HG02970 (cell line): ENCODE results near the gene TMEM238L.

ENCODE experiments used
- ATAC-seq: cut with Tn5 transposase; IDR thresholded peaks from one replicate; pipeline ENCODE4 v1.9.1; 2021; ENCODE audit warnings: mild to moderate bottlenecking, moderate library complexity, moderate number of reproducible peaks; ENCODE audit not compliant: unreplicated experiment, low FRiP score

The TMEM238L gene

DNA sequence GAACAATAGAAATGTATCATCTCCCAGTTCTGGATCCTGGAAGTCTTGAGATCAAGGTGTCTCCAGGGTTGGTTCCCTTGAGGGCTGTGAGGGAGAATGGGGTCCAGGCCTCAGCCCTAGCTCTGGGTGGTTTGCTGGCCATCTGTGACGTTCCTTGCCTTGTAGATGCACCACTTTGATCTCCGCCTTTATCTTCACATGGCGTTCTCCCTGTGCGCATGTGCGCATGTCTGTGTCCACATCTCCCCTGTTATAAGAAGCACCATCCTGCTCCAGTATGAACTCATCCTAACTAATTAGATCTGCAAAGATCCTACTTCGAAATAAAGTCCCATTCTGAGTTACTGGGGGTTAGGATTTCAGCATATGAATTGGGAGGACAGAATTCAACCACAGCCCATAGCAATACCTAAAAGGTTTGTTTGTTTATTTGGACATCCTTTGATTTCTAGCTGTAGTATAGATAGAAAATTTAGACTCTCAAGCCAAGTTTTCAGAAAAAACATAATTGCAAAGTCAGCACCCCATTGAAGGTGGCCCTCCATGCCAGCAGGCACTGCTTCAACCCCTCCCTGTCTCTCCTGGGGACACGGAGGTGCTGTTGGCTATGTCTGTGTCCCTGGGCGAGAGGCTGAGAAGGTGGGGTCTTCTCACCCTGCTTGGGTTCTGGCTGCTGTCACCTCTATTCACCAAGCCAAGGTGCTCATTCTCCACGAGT, 2.8 kb upstream of the TMEM238L start:
- no peak for ATAC-seq

DNA sequence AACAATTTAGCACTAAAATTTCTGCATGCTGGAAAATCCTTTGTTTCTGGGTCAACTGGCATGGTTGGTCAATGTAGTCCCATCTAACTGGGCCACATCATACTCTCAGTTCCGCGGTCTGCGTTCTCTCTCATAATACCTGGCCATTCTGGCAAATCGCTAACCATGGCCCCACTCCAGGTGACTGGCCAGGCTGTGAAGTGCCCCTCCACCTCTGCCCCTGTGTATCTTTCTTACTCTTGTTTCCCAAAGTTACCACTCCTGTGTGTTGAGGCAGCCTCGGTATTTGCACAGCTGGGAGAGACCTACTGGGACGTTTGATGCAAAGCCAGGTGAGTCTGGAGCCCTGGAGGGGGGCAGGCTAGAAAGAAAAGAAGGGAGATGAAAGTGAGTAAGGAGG, 2.0 kb upstream of the TMEM238L start:
- no peak for ATAC-seq

DNA sequence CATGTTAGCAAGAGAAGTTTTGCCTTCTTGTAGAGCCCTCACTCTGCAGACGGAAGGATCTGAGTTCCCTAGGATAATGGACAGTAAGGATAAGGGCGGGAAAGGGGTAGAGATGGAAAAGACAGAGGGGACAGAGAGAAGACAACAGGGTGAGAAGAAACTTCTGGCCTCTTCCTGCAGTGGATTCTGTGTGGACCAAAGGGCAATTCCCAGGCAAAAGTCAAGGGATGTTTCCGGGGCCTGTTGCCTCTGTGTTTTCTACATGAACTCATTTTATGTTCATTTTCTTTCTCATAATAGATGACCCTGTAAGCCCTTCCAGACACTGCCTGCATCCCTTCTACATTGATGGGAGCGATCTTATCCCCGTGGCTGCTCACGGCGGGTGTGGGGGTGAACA, 647 bp upstream of the TMEM238L start:
- no peak for ATAC-seq

DNA sequence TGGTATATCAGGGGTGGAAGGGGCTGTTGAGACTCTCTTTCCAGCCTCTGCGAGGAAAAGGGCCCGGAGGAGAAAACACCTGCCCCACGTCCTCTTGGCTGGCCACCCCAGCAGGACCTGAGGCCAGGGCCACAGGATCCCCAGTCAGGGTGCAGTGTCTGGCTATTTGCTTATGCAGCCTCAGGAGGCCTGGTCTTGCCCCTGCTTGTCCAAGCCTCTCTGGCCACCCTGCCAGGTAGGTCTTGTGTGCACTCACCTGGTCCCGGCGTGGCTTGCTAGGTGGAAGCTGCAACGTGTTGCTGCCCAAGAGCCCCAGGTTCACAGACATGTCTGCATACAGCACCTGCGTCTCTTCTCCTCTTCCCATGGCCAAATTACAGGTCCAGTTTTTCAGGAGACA, 549 bp downstream of the TMEM238L start:
- no peak for ATAC-seq

DNA sequence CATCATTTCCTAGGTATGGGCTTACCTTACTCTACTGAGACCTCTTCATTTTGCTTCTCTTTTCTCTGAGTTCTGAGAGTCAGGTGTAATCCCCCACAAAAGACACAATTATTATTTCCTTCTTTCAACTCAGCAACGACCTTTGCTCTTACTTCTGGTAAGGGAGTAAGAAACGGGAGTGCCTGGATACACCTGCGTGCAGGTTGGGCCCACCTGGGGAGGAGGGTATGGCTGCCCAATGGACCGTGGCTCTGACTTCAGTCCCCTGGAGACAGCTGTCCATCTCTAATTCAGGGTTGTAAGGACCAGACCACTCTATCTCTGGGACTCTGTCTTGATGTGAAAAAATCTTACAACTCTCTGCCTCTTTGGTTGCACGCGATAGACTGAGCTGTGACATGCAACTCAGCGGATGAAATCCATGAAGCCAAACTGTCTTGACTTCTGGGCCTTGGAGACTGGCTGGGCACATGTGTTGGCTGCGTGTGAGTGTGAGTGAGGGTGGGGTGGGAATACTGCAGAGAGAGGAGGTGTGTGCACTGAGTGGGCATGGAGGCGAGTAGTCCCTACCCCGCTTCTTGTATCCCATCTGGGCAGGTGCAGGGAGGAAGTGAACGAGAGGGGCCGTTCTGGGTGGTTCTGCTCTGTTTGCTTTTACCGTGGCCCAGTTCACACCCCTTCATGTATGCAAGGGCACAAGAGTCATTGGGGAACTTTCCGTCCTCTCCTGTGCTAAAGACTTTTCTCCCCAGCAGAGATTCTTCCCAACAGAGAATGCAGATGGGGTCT, 1.2 kb downstream of the TMEM238L start:
- ATAC-seq: no peak

DNA sequence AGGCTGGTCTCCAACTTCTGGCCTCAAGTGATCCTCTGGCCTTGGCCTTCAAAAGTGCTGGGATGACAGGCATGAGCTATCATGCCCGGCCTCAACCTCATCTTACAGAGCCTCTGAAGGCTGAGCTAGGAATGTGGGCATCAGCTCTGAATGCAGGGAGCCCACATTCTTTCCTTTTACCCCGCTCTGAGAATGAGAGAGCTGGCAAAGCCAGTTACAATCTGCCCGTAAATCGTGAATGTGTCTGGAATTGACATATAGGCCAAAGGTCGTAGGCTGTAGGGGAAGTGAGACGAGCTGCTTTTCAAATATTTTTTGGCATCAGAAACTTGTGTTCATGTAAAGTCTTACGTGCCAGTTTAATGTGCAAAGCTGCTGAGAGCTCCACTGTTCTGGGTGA, 4.5 kb downstream of the TMEM238L start:
- no peak for ATAC-seq

DNA sequence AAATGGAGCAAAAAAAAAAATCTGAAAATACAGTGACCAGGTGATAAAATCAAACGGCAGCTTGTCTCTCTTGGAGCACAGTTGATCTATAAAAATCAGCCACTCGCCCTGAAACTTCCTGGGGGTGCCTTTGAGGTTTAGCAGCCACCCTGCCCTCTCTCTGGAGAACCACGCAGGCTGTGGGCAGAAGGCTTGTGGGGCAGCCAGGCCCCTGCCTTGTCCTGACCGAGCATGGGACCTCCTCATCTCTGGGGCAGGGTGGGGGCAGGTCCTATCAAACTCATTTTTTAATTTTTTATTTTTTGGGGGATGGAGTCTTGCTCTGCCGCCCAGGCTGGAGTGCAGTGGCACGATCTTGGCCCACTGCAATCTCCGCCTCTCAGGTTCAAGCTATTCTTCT, 5.0 kb downstream of the TMEM238L start:
- no peak for ATAC-seq

DNA sequence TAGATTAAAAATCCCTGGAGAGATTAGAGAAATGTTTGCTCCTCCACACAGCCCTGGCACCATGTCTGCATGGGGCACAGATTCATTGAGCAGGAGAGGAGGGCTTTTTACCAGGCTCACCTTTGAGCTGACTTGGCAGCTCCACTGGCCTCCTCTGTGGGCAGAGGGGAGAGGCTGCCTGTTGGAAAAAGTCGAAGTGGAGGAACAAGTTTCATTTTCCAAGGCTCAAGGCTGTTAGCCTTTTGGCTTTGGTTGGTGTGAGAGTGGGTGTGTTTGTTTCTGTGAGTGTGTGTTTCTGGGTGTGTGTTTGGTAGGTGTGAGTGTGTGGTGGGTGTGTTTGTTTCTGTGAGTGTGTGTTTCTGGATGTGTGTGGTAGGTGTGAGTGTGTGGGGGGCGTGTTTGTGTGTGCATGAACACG, 5.6 kb downstream of the TMEM238L start:
- no peak for ATAC-seq

DNA sequence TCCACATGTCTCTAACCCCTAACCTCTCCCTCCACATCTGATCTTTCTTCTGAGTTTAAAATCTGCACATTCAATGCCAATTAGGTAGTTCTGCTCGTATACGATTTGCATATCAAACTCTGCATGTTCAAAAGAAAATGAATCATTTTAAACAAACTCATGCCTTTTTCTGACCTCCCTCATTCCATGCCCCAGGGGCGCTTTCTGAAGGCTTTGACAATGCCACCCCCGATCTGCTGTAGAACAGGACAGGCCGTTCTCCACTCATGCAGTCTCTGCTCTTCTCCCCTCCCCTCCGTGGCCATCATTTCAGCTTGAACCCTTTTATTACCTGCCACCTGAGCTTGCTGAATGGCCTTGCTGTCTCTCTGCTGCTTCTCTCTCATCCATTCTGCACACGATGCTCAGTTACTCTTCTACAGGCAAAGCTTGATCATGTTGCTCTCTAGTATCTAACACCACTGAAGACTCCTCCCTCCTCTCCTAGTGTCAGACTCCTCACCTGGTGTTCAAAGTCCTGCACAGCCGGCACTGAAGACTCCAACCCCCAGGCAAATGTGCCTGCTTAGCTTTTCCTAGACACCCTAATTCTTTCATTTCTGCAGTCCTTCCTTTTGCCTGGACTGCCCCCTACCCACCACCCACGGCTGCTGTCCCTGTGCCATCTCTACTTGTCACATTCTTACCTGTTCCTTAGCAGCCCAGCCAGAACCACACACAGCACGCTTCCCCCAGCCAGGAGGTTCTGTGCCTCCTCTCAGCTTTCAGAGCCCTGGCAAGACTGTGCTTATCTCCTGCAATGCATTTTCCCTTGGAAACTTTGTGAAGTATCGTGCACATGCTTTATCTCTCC, 6.2 kb downstream of the TMEM238L start:
- no peak for ATAC-seq

DNA sequence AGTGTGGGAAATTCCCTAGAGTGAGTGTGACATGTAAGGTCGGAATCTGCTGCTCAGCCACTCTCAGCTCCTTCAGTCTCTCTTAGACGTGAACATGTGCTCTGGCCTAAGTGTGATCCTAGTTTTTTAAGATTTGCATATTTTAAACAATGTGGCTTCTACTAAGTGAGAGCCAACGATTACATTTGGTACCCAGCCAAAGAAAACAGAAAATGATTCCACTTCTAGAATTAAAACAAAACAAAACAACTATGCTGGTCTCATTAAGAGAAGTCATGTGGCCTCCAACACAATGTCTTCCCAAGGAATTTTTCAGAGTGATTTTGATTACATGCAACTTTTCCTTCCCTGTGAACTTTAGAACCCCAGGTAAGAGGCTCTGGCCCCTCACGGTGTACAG, 10.1 kb downstream of the TMEM238L start:
- no peak for ATAC-seq

DNA sequence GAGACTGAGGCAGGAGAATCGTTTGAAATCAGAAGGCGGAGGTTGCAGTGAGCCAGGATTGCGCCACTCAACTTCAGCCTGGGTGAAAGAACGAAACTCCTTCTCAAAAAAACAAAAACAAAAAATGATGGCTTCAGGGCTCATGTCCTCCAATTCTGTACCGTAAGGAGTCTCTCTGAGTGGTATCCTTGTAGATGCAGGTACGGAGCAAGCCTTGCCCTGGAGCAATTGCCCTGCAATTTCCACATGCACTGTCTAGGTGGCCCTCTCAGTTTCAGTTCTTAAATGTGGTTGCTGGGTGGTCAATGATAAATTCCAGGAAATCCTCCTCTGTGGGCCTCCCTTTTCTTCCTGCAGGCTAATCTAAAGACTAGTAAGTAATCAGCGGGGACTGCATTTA, 10.6 kb downstream of the TMEM238L start:
- ATAC-seq: no peak

DNA sequence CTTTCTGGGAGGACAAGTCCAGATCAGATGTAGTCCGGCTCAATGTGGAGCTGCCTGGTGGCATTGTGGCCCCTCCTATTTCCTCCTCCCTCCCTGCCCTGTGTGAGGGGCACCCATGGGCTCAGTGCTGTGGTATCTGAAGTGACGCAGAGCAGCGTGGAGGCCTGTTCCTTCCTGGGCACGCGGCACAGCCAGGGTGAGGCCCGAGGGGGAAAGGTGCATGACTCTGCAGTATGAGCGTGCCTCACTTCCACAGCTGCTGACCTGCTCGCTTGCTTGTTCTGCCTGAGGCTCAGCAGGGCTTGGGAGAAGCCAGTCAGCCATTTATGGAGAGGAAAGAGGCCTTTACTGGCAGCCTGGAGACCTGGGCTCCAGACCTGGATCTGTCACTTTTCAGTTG, 11.7 kb downstream of the TMEM238L start:
- no peak for ATAC-seq

DNA sequence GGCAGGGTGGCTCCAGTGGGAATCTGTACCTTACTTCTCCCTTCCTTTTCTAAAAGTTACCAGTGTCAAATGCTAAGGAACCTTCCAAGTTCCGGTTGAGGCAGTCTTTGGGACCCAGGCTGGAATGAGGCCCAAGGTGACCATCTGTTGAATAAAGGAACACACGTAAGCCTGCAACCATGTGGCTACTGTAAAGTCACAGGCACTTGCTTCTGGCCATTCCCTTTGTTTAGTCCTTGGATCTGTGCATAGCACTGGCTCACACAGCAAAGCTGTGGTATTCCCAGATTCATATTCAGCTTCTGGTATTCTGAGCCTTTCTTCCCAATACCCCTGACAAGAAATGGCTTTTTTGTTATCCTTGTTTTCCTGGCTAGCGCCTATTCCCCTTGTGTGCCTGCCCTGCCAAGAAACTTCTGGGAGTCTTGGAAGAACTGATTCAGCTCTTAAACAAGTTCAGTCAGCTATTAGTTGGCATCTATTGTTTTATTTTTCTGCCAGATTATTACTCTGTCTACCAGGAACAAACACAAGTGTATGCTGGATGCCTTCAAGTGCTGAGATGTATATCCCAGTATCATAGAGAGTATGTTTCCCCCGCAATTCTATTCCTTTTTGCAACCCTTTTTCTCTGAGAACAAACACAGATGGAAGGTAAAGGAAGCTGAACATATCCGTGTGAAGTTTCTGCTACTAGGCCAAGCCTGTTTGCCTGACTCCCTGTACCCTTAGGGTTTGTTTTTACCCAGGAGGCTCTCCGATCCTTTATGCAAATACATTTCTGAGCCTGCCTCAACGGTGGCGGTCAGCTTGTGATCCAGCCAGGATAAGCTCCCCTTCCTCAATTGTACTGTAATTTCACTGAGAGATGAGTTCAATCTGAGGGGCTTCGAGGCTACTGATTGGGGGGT, 13.2 kb downstream of the TMEM238L start:
- ATAC-seq: no peak

DNA sequence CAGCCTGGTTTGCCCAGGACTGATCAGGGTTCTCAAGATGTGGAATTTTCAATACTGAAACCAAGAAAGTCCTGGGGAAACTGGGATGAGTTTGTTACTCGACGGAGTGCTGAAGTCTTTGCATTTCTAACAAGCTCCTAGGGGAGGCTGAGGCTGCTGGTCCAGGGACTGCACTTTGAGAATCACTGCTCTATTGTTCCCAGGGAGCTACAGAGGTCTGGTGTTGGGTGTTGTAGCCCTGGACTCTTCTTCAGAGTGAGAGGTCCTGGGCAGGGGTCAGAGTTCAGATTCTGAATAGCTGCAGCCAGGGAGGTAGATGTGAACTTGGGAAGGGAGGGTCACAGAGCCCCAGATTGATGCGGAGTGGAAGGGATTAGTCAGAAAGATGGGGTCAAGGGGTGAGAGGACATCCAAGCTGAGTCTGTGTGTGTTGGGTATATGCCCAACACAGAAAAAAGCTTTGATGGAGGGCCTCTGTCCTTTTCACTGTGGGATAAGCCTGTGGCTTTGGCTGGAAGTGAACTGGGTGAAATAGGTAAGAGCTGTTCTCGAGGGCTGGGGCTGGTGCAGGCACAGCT, 14.1 kb downstream of the TMEM238L start:
- no peak for ATAC-seq

DNA sequence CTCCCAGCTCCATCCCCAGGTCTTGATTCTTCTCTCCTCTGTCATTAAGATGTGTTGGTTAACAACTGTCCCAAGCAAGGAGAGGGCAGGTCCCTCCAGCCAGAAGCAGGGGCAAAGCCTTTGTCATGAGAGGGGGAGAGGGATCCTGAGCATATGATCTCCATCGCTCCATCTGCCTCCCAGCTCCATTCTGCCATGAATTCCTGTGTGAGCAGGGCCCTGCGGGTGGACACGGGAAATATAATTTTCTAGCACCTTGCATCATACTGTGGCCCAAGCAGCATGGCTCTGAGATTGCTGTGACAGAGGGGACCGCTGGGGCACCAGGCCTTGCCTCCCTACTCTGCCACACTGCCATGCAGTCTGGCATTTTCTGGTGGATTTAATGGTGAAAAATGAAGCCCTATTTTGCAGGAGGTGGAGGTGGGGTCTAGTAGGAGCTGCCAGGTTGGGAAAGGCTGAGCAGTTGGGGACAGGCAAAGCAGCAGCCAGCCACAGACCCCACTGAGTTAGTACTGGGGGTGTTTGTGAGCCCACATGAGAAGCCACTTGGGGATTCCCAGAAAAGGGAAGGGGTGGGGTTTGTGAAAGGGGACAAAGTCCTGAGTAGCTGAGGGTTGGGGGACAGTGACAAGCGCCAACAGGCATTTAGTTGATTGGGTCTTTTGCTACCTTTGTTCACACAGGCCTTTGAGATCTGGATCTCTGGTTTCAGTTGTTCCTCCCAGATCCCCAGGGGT, 16.4 kb downstream of the TMEM238L start:
- ATAC-seq: no peak

DNA sequence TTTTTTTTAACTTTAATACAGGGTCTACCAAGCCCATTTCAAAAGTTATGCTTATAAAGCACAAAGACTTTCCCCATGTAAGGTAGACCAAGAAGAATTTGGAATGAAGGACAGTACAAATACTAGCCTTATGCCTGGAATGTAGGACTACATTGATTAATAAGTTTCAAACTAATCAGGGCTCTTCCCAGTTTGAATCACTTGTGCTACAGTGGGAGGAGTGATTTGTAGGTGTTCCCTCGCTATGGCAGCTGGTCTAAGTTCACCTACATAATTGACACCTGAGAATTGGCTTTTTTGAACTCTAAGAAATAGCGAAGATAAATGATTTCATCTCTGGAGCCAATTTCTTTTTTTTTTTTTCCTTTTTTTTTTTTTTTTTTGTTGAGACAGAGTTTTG, 18.6 kb downstream of the TMEM238L start:
- ATAC-seq: no peak

DNA sequence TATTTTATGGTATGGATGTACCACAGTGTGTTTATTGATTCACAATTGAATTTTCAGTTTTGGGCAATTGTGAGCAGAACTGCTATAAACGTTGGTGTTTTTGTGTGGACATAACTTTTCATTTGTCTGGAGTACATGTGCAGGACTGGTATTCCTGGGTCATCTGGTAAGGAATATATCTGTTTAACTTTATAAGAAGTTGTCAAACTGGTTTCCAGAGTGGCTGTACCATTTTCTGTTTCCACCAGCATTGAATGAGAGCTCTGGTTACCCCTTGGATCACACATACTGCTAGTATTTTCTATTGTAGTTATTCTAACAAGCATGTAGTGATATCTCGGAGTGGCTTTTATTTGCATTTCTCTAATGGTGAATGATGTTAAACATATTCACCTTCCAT, 24.3 kb downstream of the TMEM238L start:
- no peak for ATAC-seq

DNA sequence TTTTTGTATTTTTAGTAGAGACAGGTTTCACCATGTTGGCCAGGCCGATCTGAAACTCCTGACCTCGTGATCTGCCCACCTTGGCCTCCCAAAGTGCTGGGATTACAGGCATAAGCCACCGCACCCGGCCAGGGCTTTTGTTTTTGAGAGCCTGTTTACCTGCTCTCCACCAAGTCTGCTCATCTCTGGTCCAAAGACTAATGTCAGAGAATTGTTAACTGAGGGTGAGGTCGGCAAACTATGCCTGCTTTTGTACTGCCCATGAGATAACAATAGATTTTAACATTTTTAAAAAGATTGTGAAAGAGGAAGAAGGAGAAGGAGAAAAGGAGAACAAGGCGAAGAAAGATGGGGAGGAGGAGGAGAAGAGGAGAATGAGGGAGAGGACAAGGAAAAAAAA, 26.0 kb downstream of the TMEM238L start:
- no peak for ATAC-seq

DNA sequence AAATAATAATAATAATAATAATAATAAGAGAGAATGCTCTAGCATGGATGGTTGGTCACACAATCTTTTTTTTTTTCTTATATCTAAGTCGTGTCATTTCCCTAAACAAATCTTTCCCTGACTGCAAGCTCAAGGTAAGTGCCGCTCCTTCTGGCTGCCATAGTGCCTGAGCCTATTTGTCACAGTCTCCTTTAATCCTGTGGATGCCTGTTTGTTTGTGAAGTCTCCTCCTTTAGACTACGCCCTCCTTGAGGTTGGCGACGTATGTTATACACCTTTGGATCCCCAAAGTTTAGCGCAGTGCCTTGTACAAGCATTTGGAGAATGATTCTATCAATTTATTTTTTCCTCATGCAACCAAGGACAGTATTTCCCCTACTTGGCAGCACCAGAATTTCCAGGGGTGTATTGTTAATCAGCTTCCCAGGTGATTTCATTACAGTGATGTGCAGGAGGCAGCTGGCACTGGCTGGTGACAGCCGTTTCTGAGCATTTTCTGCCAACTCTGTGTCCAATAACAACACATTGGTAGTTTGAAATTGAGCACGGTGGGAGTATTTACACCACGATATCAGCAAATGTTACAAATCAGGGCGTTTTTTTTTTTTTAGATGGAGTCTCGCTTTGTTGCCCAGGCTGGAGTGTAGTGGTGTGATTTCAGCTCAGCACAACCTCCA, 26.6 kb downstream of the TMEM238L start:
- ATAC-seq: no peak
